GM23338 (cell line): ENCODE data around the gene MRPL18. TPM values are rescaled to one million over a fixed set of nuclear protein-coding genes. Genes with fewer than 3 reads are reported as not detected.

Source experiments
- ATAC-seq: fragments of 200-7000 bp; cut with Tn5 transposase; 3 replicates; pipeline ENCODE4 v1.9.1; 2020
- DNase-seq: peaks from one replicate; pipeline ENCODE4 v3.0.0-alpha.2; 2015; ENCODE audit warnings: low spot score
- H2AFZ ChIP-seq: fragments of 200-600 bp; sonication (generic); 2 replicates; pipeline ENCODE4 v1.8.0; 2016; ENCODE audit warnings: antibody characterized with exemption, mild to moderate bottlenecking, moderate library complexity
- H3F3A ChIP-seq: fragments of 200-600 bp; sonication (generic); replicated peaks from 2 replicates; pipeline ENCODE4 v1.8.0; 2017; ENCODE audit warnings: antibody characterized with exemption, mixed run types, low read depth
- H3K27ac ChIP-seq: fragments of 200-600 bp; sonication (generic); 2 replicates; pipeline ENCODE4 v1.6.1; 2016; ENCODE audit warnings: low read depth
- H3K27me3 ChIP-seq: fragments of 200-600 bp; sonication (generic); 2 replicates; pipeline ENCODE4 v1.8.0; 2016; ENCODE audit warnings: mild to moderate bottlenecking, mixed run types, moderate library complexity; ENCODE audit not compliant: insufficient read depth
- H3K36me3 ChIP-seq: fragments of 200-600 bp; sonication (generic); 2 replicates; pipeline ENCODE4 v1.8.0; 2016; ENCODE audit warnings: mild to moderate bottlenecking; ENCODE audit not compliant: insufficient read depth
- H3K4me1 ChIP-seq: fragments of 200-600 bp; sonication (generic); 2 replicates; pipeline ENCODE4 v1.8.0; 2016; ENCODE audit warnings: mild to moderate bottlenecking, moderate library complexity; ENCODE audit not compliant: insufficient read depth
- H3K4me2 ChIP-seq: fragments of 200-600 bp; sonication (generic); 2 replicates; pipeline ENCODE4 v1.7.1; 2017; ENCODE audit warnings: mixed run types
- H3K4me3 ChIP-seq: fragments of 200-600 bp; sonication (generic); 2 replicates; pipeline ENCODE4 v1.6.1; 2016; ENCODE audit warnings: mixed run types
- H3K79me2 ChIP-seq: fragments of 200-600 bp; sonication (generic); replicated peaks from 2 replicates; pipeline ENCODE4 v1.8.0; 2017; ENCODE audit warnings: mild to moderate bottlenecking; ENCODE audit not compliant: insufficient read depth
- H3K9me2 ChIP-seq: fragments of 200-600 bp; sonication (generic); 2 replicates; pipeline ENCODE4 v1.8.0; 2017; ENCODE audit not compliant: insufficient read depth
- H4K20me1 ChIP-seq: fragments of 200-600 bp; sonication (generic); replicated peaks from 2 replicates; pipeline ENCODE4 v1.8.0; 2017; ENCODE audit warnings: mild to moderate bottlenecking; ENCODE audit not compliant: insufficient read depth
- H3K27ac Mint-ChIP-seq: 2 replicates; pipeline ENCODE4 v1.8.0; 2020; ENCODE audit warnings: inconsistent platforms, mild to moderate bottlenecking, moderate library complexity, mixed read lengths
- H3K27me3 Mint-ChIP-seq: 3 replicates; pipeline ENCODE4 v1.8.0; 2022; ENCODE audit warnings: low read depth, mild to moderate bottlenecking, moderate library complexity, mixed read lengths, inconsistent platforms; ENCODE audit not compliant: insufficient read depth, poor library complexity
- H3K36me3 Mint-ChIP-seq: 3 replicates; pipeline ENCODE4 v1.8.0; 2021; ENCODE audit warnings: low read depth, mild to moderate bottlenecking, inconsistent platforms, moderate library complexity, mixed read lengths
- H3K4me1 Mint-ChIP-seq: 3 replicates; pipeline ENCODE4 v1.8.0; 2020; ENCODE audit warnings: mild to moderate bottlenecking, inconsistent platforms, mixed read lengths
- H3K4me3 Mint-ChIP-seq: 3 replicates; pipeline ENCODE4 v1.8.0; 2021; ENCODE audit warnings: moderate library complexity, mild to moderate bottlenecking, inconsistent platforms, mixed read lengths
- H3K9me3 Mint-ChIP-seq: 3 replicates; pipeline ENCODE4 v1.8.0; 2020; ENCODE audit warnings: moderate library complexity, mild to moderate bottlenecking, inconsistent platforms, mixed read lengths
- CREB1 ChIP-seq: fragments of 250-450 bp; sonication (Bioruptor Pico); IDR thresholded peaks from 2 replicates; pipeline ENCODE4 v1.5.0; 2020; ENCODE audit warnings: low read depth, mild to moderate bottlenecking, moderate library complexity
- CTCF ChIP-seq, 2 experiments: fragments of 200-600 bp in 1 of 2; sonication (generic) in 1 of 2; conservative IDR thresholded peaks; 2 replicates each; pipeline versions ENCODE4 v1.5.1 to v1.6.1; 2016 to 2017; ENCODE audit warnings: antibody characterized with exemption in 2 of 2, low read depth in 2 of 2, mild to moderate bottlenecking in 2 of 2, moderate library complexity in 1 of 2
- ETS1 ChIP-seq: IDR thresholded peaks from 2 replicates; pipeline ENCODE4 v1.6.1; 2016; ENCODE audit warnings: antibody characterized with exemption
- EZH2 ChIP-seq: fragments of 200-600 bp; sonication (generic); IDR thresholded peaks from one replicate; pipeline ENCODE4 v1.8.0; 2017; ENCODE audit warnings: antibody characterized with exemption, mild to moderate bottlenecking, low read depth; ENCODE audit not compliant: unreplicated experiment
- EZH2phosphoT487 ChIP-seq: fragments of 200-600 bp; sonication (generic); IDR thresholded peaks from one replicate; pipeline ENCODE4 v1.8.1; 2018; ENCODE audit warnings: antibody characterized with exemption; ENCODE audit not compliant: unreplicated experiment
- JUNB ChIP-seq: IDR thresholded peaks from one replicate; pipeline ENCODE4 v1.6.1; 2016; ENCODE audit warnings: antibody characterized with exemption; ENCODE audit not compliant: unreplicated experiment
- NANOG ChIP-seq: IDR thresholded peaks from 2 replicates; pipeline ENCODE4 v1.6.1; 2016; ENCODE audit warnings: antibody characterized with exemption, borderline replicate concordance
- POLR2AphosphoS5 ChIP-seq: IDR thresholded peaks from 2 replicates; pipeline ENCODE4 v1.6.1; 2016; ENCODE audit warnings: antibody characterized with exemption, low read depth
- REST ChIP-seq: IDR thresholded peaks from one replicate; pipeline ENCODE4 v1.6.1; 2018; ENCODE audit warnings: antibody characterized with exemption; ENCODE audit not compliant: unreplicated experiment
- STAT1 ChIP-seq: IDR thresholded peaks from one replicate; pipeline ENCODE4 v1.6.1; 2016; ENCODE audit warnings: antibody characterized with exemption; ENCODE audit not compliant: unreplicated experiment
- ZNF114 ChIP-seq: fragments of 250-450 bp; sonication (Bioruptor Pico); IDR thresholded peaks from 2 replicates; pipeline ENCODE4 v1.5.0; 2020; ENCODE audit warnings: mild to moderate bottlenecking, moderate library complexity
- ZNF331 ChIP-seq: fragments of 250-450 bp; sonication (Bioruptor Pico); IDR thresholded peaks from 2 replicates; pipeline ENCODE4 v1.5.0; 2020; ENCODE audit warnings: low read depth, mild to moderate bottlenecking, moderate library complexity
- ZNF462 ChIP-seq: fragments of 250-450 bp; sonication (Bioruptor Pico); IDR thresholded peaks from 2 replicates; pipeline ENCODE4 v1.5.0; 2020; ENCODE audit warnings: mild to moderate bottlenecking, moderate library complexity
- long read RNA-seq: library from polyadenylated mRNA; unstranded; transcript quantifications from one replicate; pipeline ENCODE4 v2.0.0, GENCODE V29; 2020; ENCODE audit not compliant: unreplicated experiment
- polyA plus RNA-seq: library from polyadenylated mRNA; unstranded; fragments of >200 nt; fragmentation: Nextera tagmentation; extraction: Ambion mirVana; gene quantifications from 2 replicates; pipeline ENCODE4 v1.2.1, GENCODE V29; 2016
- total RNA-seq: library from RNA; depleted of rRNA; stranded (reverse); fragments of >200 nt; shearing (Covaris generic); gene quantifications from 2 replicates; pipeline ENCODE4 v1.2.3, GENCODE V29; 2014; rRNA removed

The MRPL18 gene
- 91.3 and 91.4 TPM in 2 replicates for total RNA-seq
- 228 and 230 TPM in 2 replicates for polyA plus RNA-seq
- long read RNA-seq, transcript MRPL18-201 (4 exons, 978 nt) = major isoform, 49 of 69 reads
- long read RNA-seq, partial matches to known transcripts = 2 of 69 reads
- long read RNA-seq, other reads (novel, unspliced or antisense) = 14 of 69 reads

- H4K20me1 ChIP-seq = peaks cover 27% of the 10 kb centered on the region
- H2AFZ ChIP-seq = no peak within 1 kb of the TSS
- H3K27ac ChIP-seq = peak within 1 kb of the TSS; percentile 87
- TF ChIP-seq ZNF462 (no peak), JUNB (no peak), EZH2phosphoT487 (no peak), REST (no peak), EZH2 (no peak), CTCF (conservative IDR thresholded peaks at IDR 0.05; ENCODE audit: low read depth in 2 of 2) (no peak), ZNF114 (CRISPR knock-in tag) (no peak), ETS1 (peak; percentile 70; the same call in 1 of the 2 replicates), POLR2AphosphoS5 (peak; percentile 77), ZNF331 (CRISPR knock-in tag) (no peak), STAT1 (no peak), NANOG (no peak), CREB1 (peak; percentile 79)
- H3K9me2 ChIP-seq = no peaks in the 10 kb centered on the region
- ATAC-seq = peak; percentile 90
- peak; percentile 97 for DNase-seq
- H3K4me1 ChIP-seq = peaks cover 19% of the 10 kb centered on the region
- peaks cover 31% of the 10 kb centered on the region for H3K4me1 Mint-ChIP-seq
- peak within 1 kb of the TSS; percentile 81 for H3K4me3 ChIP-seq
- H3K27me3 ChIP-seq = no peaks in the 10 kb centered on the region
- H3K36me3 Mint-ChIP-seq = peaks cover 83% of the 10 kb centered on the region
- peak within 1 kb of the TSS; percentile 94 for H3K4me2 ChIP-seq
- H3K36me3 ChIP-seq = peaks cover 53% of the 10 kb centered on the region
- H3K27ac Mint-ChIP-seq = peak within 1 kb of the TSS; percentile 100
- peaks cover 80% of the 10 kb centered on the region for H3K79me2 ChIP-seq
- H3K9me3 Mint-ChIP-seq = no peaks in the 10 kb centered on the region
- peaks cover 4% of the 10 kb centered on the region for H3K27me3 Mint-ChIP-seq
- peak within 1 kb of the TSS; percentile 99 for H3K4me3 Mint-ChIP-seq
- H3F3A ChIP-seq = peaks cover 2% of the 10 kb centered on the region; the same call in 1 of the 2 replicates
Measured at GRCh38 chr6:159790149-159790955, at the start of gene MRPL18. TSS of gene MRPL18 (plus strand) at chr6:159790467. CDS start at chr6:159790588, 121 bp downstream.
